ENCODE data around the gene SYT3.

SYT3 gene

GRCh38 chr19:50661766-50662650 lies 22.3 kb upstream of the SYT3 start:
- DNase-seq (ENCODE audit: low read depth in 2 of 2): no peak

GRCh38 chr19:50661023-50661422 lies 21.3 kb upstream of the SYT3 start:
- no peak for DNase-seq (ENCODE audit: low read depth in 2 of 2)

GRCh38 chr19:50660088-50660366 lies 20.3 kb upstream of the SYT3 start:
- no peak for DNase-seq (ENCODE audit: low read depth in 2 of 2)

- DNase-seq (ENCODE audit: low read depth in 2 of 2): no peak
Measured at GRCh38 chr19:50659318-50660087, 19.8 kb upstream of the SYT3 start.

- DNase-seq (ENCODE audit: low read depth in 2 of 2): peak; percentile 72 to 78
Measured at GRCh38 chr19:50658441-50659317, 19.0 kb upstream of the SYT3 start.

GRCh38 chr19:50657712-50658440 lies 18.2 kb upstream of the SYT3 start:
- peak; percentile 86 to 93 for DNase-seq (ENCODE audit: low read depth in 2 of 2)

GRCh38 chr19:50657222-50657669 lies 17.6 kb upstream of the SYT3 start:
- DNase-seq (ENCODE audit: low read depth in 2 of 2): no peak

- DNase-seq (ENCODE audit: low read depth in 2 of 2): no peak
Measured at GRCh38 chr19:50654882-50655281, 15.2 kb upstream of the SYT3 start.

GRCh38 chr19:50652722-50653121 lies 13.0 kb upstream of the SYT3 start:
- DNase-seq (ENCODE audit: low read depth in 2 of 2): no peak

GRCh38 chr19:50651174-50651573 lies 11.5 kb upstream of the SYT3 start:
- DNase-seq (ENCODE audit: low read depth in 2 of 2): no peak

GRCh38 chr19:50649433-50650391 lies 10.0 kb upstream of the SYT3 start, which contains the start of gene C19orf81:
C19orf81 (plus strand) TSS chr19:50649445; CDS start chr19:50649445, 0 bp downstream.
- DNase-seq (ENCODE audit: low read depth in 2 of 2): no peak

GRCh38 chr19:50648659-50649058 lies 9.0 kb upstream of the SYT3 start:
- DNase-seq (ENCODE audit: low read depth in 2 of 2): no peak

GRCh38 chr19:50647879-50648615 lies 8.4 kb upstream of the SYT3 start:
- no peak for DNase-seq (ENCODE audit: low read depth in 2 of 2)

- no peak for DNase-seq (ENCODE audit: low read depth in 2 of 2)
Measured at GRCh38 chr19:50646074-50646807, 6.6 kb upstream of the SYT3 start.

GRCh38 chr19:50645107-50645506 lies 5.4 kb upstream of the SYT3 start:
- DNase-seq (ENCODE audit: low read depth in 2 of 2): no peak

GRCh38 chr19:50644315-50644915 lies 4.7 kb upstream of the SYT3 start:
- no peak for DNase-seq (ENCODE audit: low read depth in 2 of 2)

- no peak for DNase-seq (ENCODE audit: low read depth in 2 of 2)
Measured at GRCh38 chr19:50640368-50640767, 687 bp upstream of the SYT3 start.

- no peak for DNase-seq (ENCODE audit: low read depth in 2 of 2)
Measured at GRCh38 chr19:50638600-50638999, 1.1 kb downstream of the SYT3 start.
